Measurements from ENCODE around the gene MORN4. TPM values are rescaled to one million over a fixed set of nuclear protein-coding genes. Genes with fewer than 3 reads are reported as not detected.
"Not testable (repeated sequence)": the region's sequence is repeated elsewhere in the genome, so short reads cannot be mapped to it uniquely, and the experiment has no call there.

The MORN4 gene
- total RNA-seq, 1 donor, result not detected

DNA sequence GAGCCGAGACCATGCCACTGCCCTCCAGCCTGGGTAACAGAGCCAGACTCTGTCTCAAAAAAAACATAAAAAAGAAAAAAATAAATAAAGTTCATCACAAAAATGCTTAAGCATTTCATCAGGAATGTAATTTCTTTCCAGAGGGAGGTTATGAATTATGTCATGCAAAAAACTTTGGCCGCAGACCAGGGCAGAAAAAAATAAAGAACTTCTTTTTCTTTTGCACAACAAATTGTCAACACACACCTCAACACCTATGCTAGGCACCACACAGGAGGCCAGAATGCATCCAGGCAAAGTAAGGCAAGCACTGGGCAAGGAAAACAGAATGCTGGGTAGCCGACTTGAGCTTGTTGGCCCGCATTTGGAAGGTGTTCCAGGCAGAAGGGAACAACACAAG is 39.9 kb downstream of the MORN4 start:
- Histone ChIP-seq H3K9me3 (ENCODE audit: low read depth, low read length) (no peaks in the 10 kb centered on the region), H3K4me1 (ENCODE audit: insufficient read depth, low read length) (no peaks in the 10 kb centered on the region), H3K4me3 (ENCODE audit: low read length) (no peak overlapping the region), H3K27me3 (ENCODE audit: insufficient read depth, low read length) (no peaks in the 10 kb centered on the region)

DNA sequence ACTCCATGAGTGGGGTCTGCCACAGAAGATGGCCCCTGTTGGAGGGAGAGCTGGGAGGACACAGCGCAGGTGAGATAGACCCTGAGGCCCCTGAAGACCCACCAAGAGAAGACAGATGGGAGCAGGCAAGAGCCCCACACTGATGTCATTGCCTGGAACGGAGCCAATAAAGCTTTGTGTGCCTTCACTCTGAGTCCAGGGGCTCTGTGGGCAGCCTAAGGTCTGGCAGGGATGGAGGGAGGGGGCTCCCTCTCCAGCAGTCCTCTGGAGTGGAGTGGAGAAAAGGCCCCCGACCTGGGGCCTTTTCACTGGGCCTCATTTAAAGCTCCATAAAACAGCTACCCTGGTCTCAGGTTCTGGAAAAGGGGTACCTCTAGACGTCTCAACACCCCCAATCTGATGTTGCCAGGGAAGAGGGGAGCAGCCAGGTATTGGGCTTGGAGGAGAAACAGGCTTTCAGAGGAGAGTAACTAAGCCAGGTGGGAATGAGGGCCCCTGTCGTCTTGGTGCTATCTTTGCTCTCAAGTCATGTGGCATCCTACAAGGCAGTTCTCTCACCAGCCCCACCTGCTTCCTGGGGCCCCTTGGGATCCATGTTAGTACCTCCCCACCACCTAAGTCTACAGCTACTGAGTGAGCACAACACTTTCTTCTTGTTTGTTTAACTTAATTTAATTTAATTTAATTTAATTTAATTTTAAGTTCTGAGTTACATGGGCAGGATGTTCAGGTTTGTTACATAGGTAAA is 42.4 kb downstream of the MORN4 start:
- Histone ChIP-seq H3K4me3 (ENCODE audit: low read length) (no peak overlapping the region), H3K9me3 (ENCODE audit: low read depth, low read length) (no peaks in the 10 kb centered on the region), H3K27me3 (ENCODE audit: insufficient read depth, low read length) (no peaks in the 10 kb centered on the region), H3K4me1 (ENCODE audit: insufficient read depth, low read length) (no peaks in the 10 kb centered on the region)

DNA sequence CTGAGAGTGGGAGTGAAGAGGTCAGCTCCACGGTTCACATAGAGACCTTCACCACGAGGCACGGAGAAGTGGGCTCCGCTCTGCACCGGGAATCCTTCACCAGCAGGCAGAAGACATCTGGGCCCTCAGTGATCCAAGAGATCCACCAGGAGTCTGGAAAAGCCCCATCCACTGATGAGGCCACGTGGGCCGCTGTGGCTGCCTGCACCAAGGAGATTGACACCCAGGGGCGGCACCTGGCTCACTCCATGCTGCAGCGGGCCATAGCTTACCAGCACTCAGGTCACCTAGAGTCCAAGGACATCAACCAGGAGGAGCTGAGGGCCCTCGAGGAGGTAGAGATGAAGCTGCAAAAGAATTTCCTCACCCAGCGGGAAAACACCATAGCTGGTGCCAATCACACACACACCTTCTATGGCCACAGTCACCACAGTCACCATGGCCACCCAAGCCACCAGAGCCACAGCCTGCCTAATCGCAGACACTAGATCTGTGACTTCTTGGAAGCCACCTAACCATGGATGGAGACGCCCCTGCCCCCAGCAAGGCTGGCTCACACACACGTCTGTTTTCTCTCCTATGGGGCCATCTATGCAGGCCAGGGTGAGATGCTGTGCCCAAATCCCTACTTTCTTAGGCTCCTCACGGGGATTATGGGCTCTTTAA is 43.1 kb downstream of the MORN4 start:
- H3K9me3 ChIP-seq (ENCODE audit: low read depth, low read length), result no peaks in the 10 kb centered on the region
- no peaks in the 10 kb centered on the region for H3K27me3 ChIP-seq (ENCODE audit: insufficient read depth, low read length)
- no peaks in the 10 kb centered on the region for H3K4me1 ChIP-seq (ENCODE audit: insufficient read depth, low read length)
- no peak overlapping the region for H3K4me3 ChIP-seq (ENCODE audit: low read length)

DNA sequence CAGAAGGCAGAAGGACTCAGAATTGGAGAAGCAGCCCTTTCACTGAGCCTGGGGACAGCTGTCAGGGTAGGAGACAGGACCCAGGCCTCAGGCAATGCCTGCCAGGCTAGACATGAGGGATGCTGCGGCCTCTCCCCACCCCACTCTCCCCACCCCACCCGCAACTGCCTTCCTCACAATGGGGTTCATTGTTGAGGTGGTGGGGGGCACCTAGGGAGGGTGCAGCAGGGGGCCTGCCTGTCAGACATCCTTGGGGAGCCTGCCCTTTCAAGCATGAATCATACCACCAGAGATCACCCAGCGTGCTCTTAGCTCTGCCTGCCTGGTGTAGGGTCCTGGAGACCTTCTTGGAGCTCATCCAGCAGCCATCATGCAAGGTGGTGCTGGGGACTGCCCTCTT is 43.8 kb downstream of the MORN4 start, which contains the start of gene C10orf62:
Gene C10orf62 (plus strand): TSS at position 243 of the 400 bp plus-strand sequence. CDS start 177 bp downstream, outside the sequence.
- Histone ChIP-seq H3K4me3 (ENCODE audit: low read length) (no peak within 1 kb of the TSS), H3K9me3 (ENCODE audit: low read depth, low read length) (no peaks in the 10 kb centered on the region), H3K4me1 (ENCODE audit: insufficient read depth, low read length) (no peaks in the 10 kb centered on the region), H3K27me3 (ENCODE audit: insufficient read depth, low read length) (no peaks in the 10 kb centered on the region)

DNA sequence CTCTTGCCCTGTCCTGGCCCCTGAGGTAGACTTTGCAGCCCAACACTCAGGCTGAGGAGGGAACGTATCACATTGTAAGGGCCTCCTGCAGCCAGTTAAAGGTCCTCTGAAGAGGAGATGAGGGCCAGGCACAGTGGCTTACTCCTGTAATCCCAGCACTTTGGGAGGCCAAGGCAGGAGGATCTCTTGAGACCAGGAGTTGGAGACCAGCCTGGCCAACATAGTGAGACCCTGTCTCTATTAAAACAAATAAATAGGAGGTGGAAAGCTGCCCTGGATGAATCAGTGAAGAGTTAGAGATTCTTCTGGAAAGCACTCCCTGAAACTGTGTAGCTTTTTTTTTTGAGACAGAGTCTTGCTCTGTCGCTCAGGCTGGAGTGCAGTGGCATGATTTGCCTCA is 46.1 kb downstream of the MORN4 start:
- Histone ChIP-seq H3K27me3 (ENCODE audit: insufficient read depth, low read length) (no peaks in the 10 kb centered on the region), H3K4me1 (ENCODE audit: insufficient read depth, low read length) (no peaks in the 10 kb centered on the region), H3K9me3 (ENCODE audit: low read depth, low read length) (no peaks in the 10 kb centered on the region), H3K4me3 (ENCODE audit: low read length) (no peak overlapping the region)

DNA sequence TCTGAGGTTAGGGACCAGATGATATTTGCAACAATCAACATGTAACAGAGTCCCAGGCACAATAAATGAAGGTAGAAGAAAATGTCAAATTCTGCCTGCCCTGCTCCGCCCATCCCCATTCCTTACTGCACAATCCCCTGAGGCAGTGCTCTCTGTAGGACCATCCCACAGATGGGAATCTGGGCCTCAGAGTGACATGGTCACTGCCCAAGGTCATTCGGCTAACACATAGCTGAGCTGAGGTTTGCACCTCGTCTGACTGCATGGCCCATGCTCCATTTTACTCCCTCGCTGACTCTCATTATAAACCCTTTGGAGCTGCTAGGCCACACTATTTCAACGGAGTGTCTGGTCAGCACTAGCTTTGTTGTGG is 47.9 kb downstream of the MORN4 start:
- Histone ChIP-seq H3K4me3 (ENCODE audit: low read length) (no peak overlapping the region), H3K9me3 (ENCODE audit: low read depth, low read length) (no peaks in the 10 kb centered on the region), H3K27me3 (ENCODE audit: insufficient read depth, low read length) (no peaks in the 10 kb centered on the region), H3K4me1 (ENCODE audit: insufficient read depth, low read length) (no peaks in the 10 kb centered on the region)

DNA sequence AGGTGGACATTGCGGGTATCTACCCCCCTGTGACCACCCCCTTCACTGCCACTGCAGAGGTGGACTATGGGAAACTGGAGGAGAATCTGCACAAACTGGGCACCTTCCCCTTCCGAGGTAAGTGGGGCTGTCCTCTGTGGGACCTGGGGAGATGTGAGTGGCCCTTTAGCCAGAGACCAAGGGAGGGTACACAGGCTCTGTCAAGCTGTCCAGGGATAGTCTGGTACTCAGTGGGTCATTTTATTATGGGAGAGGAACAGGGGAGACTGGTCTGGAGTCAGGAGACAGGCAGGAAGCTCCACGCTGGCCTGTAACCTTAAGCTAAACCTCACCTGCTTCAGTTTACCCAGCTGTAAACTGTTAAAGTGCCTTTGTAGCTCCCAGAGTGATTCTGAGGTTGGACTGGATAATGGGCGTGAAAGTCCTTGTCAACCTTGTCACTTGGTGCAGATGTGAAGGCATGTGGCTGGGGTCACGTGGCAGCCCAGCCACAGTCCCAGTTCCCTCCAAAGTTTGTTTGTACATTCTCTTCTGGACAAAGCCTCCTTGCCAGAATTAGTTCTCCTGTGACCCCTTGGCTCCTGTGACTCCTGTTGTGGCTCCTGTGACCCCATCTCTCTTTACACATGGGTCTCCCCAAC is 48.4 kb downstream of the MORN4 start:
- Histone ChIP-seq H3K27me3 (ENCODE audit: insufficient read depth, low read length) (no peaks in the 10 kb centered on the region), H3K4me3 (ENCODE audit: low read length) (no peak overlapping the region), H3K4me1 (ENCODE audit: insufficient read depth, low read length) (no peaks in the 10 kb centered on the region), H3K9me3 (ENCODE audit: low read depth, low read length) (no peaks in the 10 kb centered on the region)

DNA sequence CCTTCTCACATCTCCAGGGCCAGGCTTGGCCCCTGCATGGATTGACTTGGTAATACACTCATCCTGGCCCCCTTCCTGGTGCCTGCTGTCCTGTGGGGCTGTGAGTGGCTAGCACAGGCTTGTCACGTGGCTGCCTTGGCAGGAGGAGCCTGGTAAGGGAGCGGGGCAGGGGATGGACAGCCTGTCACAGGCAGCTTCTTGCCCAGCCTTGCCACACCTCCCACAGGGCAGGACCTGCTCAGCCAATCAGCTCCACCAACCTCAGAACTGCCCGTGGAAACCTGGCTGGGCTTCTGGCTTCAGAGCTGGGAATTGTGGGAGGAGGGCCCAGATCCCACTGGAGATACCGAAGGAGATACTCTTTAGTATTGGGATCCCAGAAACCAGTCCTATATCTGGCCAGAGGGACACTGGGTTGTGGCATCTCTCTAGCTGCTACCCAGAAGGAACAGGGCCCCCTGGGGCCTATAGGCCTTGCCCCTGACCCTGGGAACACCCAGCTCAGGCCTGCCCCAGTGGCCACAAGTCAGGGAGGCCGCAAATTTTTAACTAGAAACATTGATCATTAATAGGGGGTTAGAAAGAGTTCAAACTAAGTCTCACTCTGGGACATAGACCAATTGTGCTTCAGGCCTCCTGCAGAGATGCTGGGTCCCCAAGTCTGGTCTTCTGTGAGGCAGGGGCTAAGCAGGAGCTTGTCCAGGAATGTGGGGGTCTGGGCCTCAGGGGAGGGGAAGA is 49.1 kb downstream of the MORN4 start, which contains the start of gene HOGA1:
Gene HOGA1 (plus strand): TSS at position 330 of the 738 bp plus-strand sequence. CDS start 315 bp downstream, at position 645.
- Histone ChIP-seq H3K4me3 (ENCODE audit: low read length) (no peak within 1 kb of the TSS), H3K27me3 (ENCODE audit: insufficient read depth, low read length) (no peaks in the 10 kb centered on the region), H3K9me3 (ENCODE audit: low read depth, low read length) (no peaks in the 10 kb centered on the region), H3K4me1 (ENCODE audit: insufficient read depth, low read length) (no peaks in the 10 kb centered on the region)

DNA sequence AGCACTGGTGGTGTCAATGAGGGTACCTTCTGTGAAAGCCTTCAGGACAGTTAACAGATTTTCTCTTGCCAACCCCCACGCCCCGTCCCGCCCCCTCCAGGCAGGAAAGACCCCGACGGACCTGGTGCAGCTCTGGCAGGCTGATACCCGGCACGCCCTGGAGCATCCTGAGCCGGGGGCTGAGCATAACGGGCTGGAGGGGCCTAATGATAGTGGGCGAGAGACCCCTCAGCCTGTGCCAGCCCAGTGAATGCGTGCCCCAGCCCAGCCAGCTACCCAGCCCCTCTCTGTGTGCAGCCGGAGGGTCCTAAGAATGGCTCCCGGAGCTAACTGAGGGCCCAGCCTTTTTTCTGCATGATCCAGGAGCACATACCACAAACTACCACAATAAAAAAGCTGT is 49.8 kb downstream of the MORN4 start:
- no peaks in the 10 kb centered on the region for H3K27me3 ChIP-seq (ENCODE audit: insufficient read depth, low read length)
- no peaks in the 10 kb centered on the region for H3K4me1 ChIP-seq (ENCODE audit: insufficient read depth, low read length)
- H3K9me3 ChIP-seq (ENCODE audit: low read depth, low read length), result no peaks in the 10 kb centered on the region
- no peak overlapping the region for H3K4me3 ChIP-seq (ENCODE audit: low read length)

DNA sequence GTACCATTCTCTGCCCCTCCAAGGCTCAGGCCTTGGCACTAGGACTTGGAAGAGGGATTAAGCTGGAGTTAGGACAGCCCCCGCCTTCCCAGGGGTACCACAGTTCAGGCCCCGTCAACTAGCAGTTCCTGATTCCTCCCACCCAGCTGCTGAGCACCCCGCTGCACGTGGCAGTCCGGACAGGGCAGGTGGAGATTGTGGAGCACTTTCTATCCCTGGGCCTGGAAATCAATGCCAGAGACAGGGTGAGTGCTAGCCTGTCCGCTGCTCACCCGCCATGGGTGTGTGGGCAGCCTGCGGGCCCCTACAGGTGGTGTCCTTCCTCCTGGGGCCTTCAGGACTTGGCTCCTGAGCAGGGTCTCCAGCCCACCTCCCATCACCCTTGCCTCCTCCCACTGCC is 51.1 kb downstream of the MORN4 start:
- H3K4me3 ChIP-seq (ENCODE audit: low read length), result no peak overlapping the region
- no peaks in the 10 kb centered on the region for H3K27me3 ChIP-seq (ENCODE audit: insufficient read depth, low read length)
- H3K4me1 ChIP-seq (ENCODE audit: insufficient read depth, low read length), result no peaks in the 10 kb centered on the region
- no peaks in the 10 kb centered on the region for H3K9me3 ChIP-seq (ENCODE audit: low read depth, low read length)

DNA sequence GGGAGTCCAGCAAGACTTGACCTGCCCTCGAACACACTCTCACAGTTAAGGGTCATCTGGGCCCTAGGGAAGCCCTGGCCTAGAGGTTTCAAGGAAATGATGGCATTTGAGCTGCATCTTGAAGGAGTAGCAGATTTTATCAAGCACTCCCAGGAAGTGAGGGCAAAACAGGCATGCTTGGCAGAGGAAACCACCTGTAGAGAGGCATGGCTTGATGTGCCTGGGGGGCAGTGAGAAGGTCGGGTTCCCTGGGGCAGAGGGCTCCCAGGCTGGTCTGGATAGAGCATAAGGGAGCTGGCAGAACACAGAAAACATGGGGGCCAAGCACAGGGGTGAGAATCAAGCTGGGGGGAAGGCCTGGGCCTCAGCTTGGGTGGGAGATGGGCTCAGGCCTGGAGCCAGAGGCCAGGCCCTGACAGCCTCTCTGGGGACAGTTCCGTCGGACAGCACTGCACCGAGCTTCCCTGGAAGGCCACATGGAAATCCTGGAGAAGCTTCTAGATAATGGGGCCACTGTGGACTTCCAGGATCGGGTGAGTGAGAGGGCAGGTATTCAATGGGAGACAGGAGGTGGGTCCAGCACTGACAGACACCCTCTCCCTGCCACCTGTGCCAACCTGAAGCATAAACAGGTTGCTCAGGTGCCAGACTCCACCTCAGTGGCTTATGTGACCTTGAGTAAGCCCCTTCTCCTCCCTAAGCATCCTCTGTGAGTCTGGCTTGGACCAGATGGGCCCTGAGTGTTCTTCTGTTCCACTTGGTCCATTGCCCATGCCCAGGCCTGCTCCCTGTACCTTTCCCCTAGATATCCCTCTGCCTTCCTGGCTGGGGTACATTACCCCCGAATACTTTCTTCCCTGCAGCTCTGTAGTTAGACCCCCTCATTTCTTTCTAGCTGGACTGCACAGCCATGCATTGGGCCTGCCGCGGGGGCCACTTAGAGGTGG is 52.6 kb downstream of the MORN4 start:
- H3K4me1 ChIP-seq (ENCODE audit: insufficient read depth, low read length), result no peaks in the 10 kb centered on the region
- no peaks in the 10 kb centered on the region for H3K9me3 ChIP-seq (ENCODE audit: low read depth, low read length)
- H3K27me3 ChIP-seq (ENCODE audit: insufficient read depth, low read length), result no peaks in the 10 kb centered on the region
- H3K4me3 ChIP-seq (ENCODE audit: low read length), result no peak overlapping the region

DNA sequence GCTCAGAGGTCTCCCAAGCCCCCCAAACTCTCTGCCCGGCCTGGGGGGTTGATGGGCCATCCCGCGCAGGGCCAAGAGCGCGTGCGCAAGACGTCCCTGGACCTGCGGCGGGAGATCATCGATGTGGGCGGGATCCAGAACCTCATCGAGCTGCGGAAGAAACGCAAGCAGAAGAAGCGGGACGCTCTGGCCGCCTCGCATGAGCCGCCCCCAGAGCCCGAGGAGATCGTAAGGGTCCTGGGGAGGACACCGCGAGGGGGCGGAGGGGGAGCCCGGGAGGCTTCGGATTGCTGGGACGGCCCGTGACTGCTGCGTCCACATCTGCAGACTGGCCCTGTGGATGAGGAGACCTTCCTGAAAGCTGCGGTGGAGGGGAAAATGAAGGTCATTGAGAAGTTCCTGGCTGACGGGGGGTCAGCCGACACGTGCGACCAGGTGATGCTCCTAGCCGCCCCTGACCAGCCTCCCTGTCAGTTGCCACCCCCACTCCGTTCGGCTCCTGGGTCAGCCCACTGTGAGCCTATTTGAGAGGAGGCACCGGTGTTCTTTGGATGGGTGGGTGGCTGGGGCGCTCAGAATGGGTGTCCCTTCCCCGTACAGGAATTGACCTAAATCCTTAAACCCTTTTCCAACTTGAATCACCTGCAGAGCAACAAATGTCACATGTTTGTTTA is 55.0 kb downstream of the MORN4 start:
- no peak overlapping the region for H3K4me3 ChIP-seq (ENCODE audit: low read length)
- no peaks in the 10 kb centered on the region for H3K9me3 ChIP-seq (ENCODE audit: low read depth, low read length)
- H3K4me1 ChIP-seq (ENCODE audit: insufficient read depth, low read length), result no peaks in the 10 kb centered on the region
- H3K27me3 ChIP-seq (ENCODE audit: insufficient read depth, low read length), result no peaks in the 10 kb centered on the region

DNA sequence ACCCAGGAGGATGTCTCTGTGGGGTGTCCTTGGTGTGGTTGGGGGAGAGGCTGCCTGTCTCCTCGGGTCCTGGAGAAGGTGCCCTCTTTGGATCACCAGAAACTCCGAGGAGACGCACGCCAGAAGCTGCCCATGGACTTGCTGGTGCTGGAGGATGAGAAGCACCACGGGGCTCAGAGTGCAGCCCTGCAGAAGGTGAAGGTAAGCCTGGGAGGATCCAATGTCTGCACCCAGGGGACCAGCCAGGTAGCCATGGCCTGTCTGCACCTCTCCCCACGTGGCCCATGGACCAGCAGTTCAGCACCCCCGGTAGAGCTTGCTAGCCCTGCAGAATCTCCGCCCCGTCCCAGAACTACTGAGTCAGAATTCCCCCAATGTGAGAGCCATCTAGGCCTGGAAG is 55.6 kb downstream of the MORN4 start:
- Histone ChIP-seq H3K9me3 (ENCODE audit: low read depth, low read length) (no peaks in the 10 kb centered on the region), H3K4me3 (ENCODE audit: low read length) (no peak overlapping the region), H3K27me3 (ENCODE audit: insufficient read depth, low read length) (no peaks in the 10 kb centered on the region), H3K4me1 (ENCODE audit: insufficient read depth, low read length) (no peaks in the 10 kb centered on the region)

DNA sequence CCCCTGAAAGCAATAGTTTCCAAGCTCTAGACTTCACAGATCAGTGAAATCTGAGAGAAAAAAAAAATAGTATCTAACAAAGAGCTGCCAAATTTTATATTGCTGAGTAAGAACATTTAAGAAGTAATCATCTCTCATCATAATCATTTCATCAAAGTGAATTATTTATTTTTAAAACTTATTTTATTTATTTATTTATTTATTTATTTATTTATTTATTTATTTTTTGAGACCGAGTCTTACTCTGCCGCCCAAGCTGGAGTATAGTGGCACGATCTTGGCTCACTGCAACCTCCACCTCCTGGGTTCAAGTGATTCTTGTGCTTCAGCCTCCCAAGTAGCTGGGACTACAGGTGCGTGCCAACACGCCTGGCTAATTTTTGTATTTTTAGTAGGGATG is 56.8 kb downstream of the MORN4 start:
- H3K4me1 ChIP-seq (ENCODE audit: insufficient read depth, low read length); H3K4me3 ChIP-seq (ENCODE audit: low read length); H3K27me3 ChIP-seq (ENCODE audit: insufficient read depth, low read length); H3K9me3 ChIP-seq (ENCODE audit: low read depth, low read length): not testable (repeated sequence)
